HEK293T (cell line): ENCODE data around the gene C19orf73.
"Not testable (repeated sequence)": the region's sequence is repeated elsewhere in the genome, so short reads cannot be mapped to it uniquely, and the experiment has no call there.

Source experiments
- CTCF ChIA-PET: fragments of 350-600 bp; formaldehyde crosslinking; extraction: SDS; loops from one replicate; lab custom pipeline; 2021; ENCODE audit warnings: antibody characterized with exemption, inconsistent platforms; lab: Yijun Ruan, JAX
- POLR2A ChIA-PET: fragments of 350-600 bp; formaldehyde crosslinking; extraction: SDS; loops from one replicate; lab custom pipeline; 2020; ENCODE audit warnings: antibody characterized with exemption, inconsistent platforms; lab: Yijun Ruan, JAX
- DNase-seq: peaks from one replicate; pipeline ENCODE4 v3.0.0; 2012; ENCODE audit warnings: mixed read lengths; ENCODE audit errors: extremely low spot score
- ARNT ChIP-seq: fragments of 450-650 bp; IDR thresholded peaks from 2 replicates; pipeline ENCODE4 v1.6.1; 2017; ENCODE audit warnings: mild to moderate bottlenecking
- BHLHE40 ChIP-seq: fragments of 450-650 bp; IDR thresholded peaks from 2 replicates; pipeline ENCODE4 v1.6.1; 2016; ENCODE audit warnings: mild to moderate bottlenecking, moderate library complexity, borderline replicate concordance
- ELF4 ChIP-seq: fragments of 450-650 bp; IDR thresholded peaks from 2 replicates; pipeline ENCODE4 v1.6.1; 2017; ENCODE audit warnings: antibody characterized with exemption
- FOXA1 ChIP-seq: fragments of 450-650 bp; IDR thresholded peaks from 2 replicates; pipeline ENCODE4 v1.6.1; 2016; ENCODE audit warnings: mild to moderate bottlenecking
- FOXK2 ChIP-seq: fragments of 450-650 bp; IDR thresholded peaks from 2 replicates; pipeline ENCODE4 v1.6.1; 2016; ENCODE audit warnings: mild to moderate bottlenecking
- FOXM1 ChIP-seq: fragments of 450-650 bp; IDR thresholded peaks from 2 replicates; pipeline ENCODE4 v1.6.1; 2017; ENCODE audit warnings: mild to moderate bottlenecking, borderline replicate concordance
- HDGF ChIP-seq: fragments of 450-650 bp; IDR thresholded peaks from 2 replicates; pipeline ENCODE4 v1.6.1; 2017; ENCODE audit warnings: antibody characterized with exemption, borderline replicate concordance
- L3MBTL2 ChIP-seq: fragments of 450-650 bp; conservative IDR thresholded peaks from 2 replicates; pipeline ENCODE4 v1.6.1; 2016; ENCODE audit warnings: mild to moderate bottlenecking
- LEF1 ChIP-seq: fragments of 450-650 bp; IDR thresholded peaks from 2 replicates; pipeline ENCODE4 v1.6.1; 2017; ENCODE audit warnings: mild to moderate bottlenecking, borderline replicate concordance
- PKNOX1 ChIP-seq: fragments of 450-650 bp; IDR thresholded peaks from 2 replicates; pipeline ENCODE4 v1.6.1; 2016
- SP1 ChIP-seq: fragments of 450-650 bp; IDR thresholded peaks from 2 replicates; pipeline ENCODE4 v1.6.1; 2017
- SUZ12 ChIP-seq: fragments of 450-650 bp; IDR thresholded peaks from 2 replicates; pipeline ENCODE4 v1.6.1; 2016; ENCODE audit warnings: mild to moderate bottlenecking
- TARDBP ChIP-seq: fragments of 450-650 bp; IDR thresholded peaks from 2 replicates; pipeline ENCODE4 v1.6.1; 2016
- ZNF384 ChIP-seq: fragments of 450-650 bp; IDR thresholded peaks from 2 replicates; pipeline ENCODE4 v1.6.1; 2016

The C19orf73 gene

DNA sequence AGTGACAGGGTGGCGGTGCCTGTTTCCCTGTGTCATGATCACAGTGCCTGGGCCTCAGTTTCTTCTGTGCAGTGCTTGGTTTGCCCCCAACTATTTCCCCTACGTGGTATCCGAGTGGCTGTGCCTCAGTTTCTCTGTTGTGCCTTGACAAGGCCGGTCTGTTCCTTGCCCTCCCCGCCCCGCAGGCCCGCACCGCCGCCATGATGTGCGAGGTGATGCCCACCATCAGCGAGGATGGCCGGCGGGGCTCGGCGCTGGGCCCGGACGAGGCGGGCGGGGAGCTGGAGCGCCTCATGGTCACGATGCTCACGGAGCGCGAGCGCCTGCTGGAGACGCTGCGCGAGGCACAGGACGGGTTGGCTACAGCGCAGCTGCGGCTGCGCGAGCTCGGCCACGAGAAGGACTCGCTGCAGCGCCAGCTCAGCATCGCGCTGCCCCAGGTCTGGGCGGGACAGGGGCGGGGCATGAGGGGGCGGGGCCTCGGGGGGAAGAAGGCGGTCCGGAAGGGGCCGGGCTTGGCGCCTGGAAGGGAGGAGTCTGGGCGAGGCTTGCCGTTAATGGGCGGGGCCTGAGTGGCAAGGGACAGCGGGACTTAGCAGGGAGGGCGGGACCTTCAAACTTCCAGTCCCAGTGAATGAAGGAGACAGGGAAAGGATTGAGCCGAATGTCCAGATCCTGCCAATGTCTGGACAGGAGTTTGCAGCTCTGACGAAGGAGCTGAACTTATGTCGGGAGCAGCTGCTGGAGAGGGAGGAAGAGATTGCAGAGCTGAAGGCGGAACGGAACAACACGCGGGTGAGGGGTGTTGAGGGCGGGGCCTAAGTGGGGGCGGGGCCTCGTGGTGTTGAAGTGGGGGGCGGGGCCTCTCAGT lies 9.0 kb upstream of the C19orf73 start:
- POLR2A ChIA-PET = interaction anchor here (0.6 to 1.8 kb wide), 7 partner anchors 8 to 23 kb away, joined by 4 to 12 read pairs (median 7); partner anchors contain the start of gene LIN7B
- peak; percentile 98 for DNase-seq
- TF ChIP-seq HDGF (no peak), FOXM1 (no peak), FOXA1 (no peak), BHLHE40 (no peak), FOXK2 (no peak), SP1 (no peak), PKNOX1 (peak; percentile 81), ARNT (no peak), L3MBTL2 (peak; percentile 98), LEF1 (no peak), ZNF384 (no peak)
- CTCF ChIA-PET = interaction anchor here (0.6 to 2.1 kb wide), 5 partner anchors 17 to 97 kb away, joined by 3 to 6 read pairs (median 4); no protein-coding TSS in a partner anchor

GRCh38 chr19:49127225-49127624 lies 8.3 kb upstream of the C19orf73 start:
- CTCF ChIA-PET = interaction anchor here (0.6 to 2.1 kb wide), 5 partner anchors 18 to 98 kb away, joined by 3 to 6 read pairs (median 4); no protein-coding TSS in a partner anchor
- not testable (repeated sequence) for DNase-seq
- TF ChIP-seq ZNF384 = 0 out of 2 replicates have a peak, but pooled peaks have one; percentile 6
- POLR2A ChIA-PET = interaction anchor here (0.9 to 1.8 kb wide), 5 partner anchors 9 to 15 kb away, joined by 4 to 12 read pairs (median 7); partner anchors contain the start of gene LIN7B

- POLR2A ChIA-PET = interaction anchor here (1.8 kb wide), 1 partner anchor 9 kb away, joined by 9 read pairs; no protein-coding TSS in a partner anchor
- CTCF ChIA-PET = no interaction called here
- no peak for TF ChIP-seq ELF4
- TF ChIP-seq ZNF384 = peak; percentile 19; the same call in 1 of the 2 replicates
- no peak for TF ChIP-seq PKNOX1
- TF ChIP-seq SUZ12 = no peak
- no peak for TF ChIP-seq SP1
- TF ChIP-seq TARDBP = no peak
Observed at GRCh38 chr19:49126575-49126974, 7.6 kb upstream of the C19orf73 start.

GRCh38 chr19:49125025-49125731 lies 6.2 kb upstream of the C19orf73 start:
- ChIA-PET POLR2A (no interaction called here), CTCF (interaction anchor here (0.6 to 1.0 kb wide), 3 partner anchors 12 to 118 kb away, joined by 3 read pairs; no protein-coding TSS in a partner anchor)

More at GRCh38 chr19:49126575-49126974, 7.6 kb upstream of the C19orf73 start:
- no peak for DNase-seq

GRCh38 chr19:49123285-49123684 lies 4.3 kb upstream of the C19orf73 start:
- DNase-seq, CTCF ChIA-PET, POLR2A ChIA-PET: not testable (repeated sequence)

More at GRCh38 chr19:49125025-49125731, 6.2 kb upstream of the C19orf73 start:
- no peak for DNase-seq
- TF ChIP-seq HDGF (no peak), FOXM1 (no peak), ARNT (no peak), SUZ12 (no peak), ZNF384 (no peak), PKNOX1 (no peak), FOXK2 (no peak), FOXA1 (no peak), LEF1 (no peak), ELF4 (no peak), TARDBP (no peak), SP1 (no peak)

DNA sequence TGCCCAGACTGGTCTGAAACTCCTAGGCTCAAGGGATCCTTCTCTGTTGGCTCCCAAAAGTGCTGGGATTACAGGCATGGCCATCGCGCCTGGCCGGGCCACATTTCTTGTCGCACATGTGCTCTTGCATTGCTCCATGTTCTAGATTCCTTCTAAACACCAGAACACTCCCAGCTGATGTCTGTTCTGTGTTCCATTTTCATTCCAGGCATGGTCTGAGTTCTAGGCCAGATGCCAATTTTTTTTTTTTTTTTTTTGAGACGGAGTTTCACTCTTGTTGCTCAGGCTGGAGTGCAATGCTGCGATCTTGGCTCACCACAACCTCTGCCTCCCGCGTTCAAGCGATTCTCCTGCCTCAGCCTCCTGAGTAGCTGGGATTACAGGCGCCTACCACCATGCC lies 2.9 kb upstream of the C19orf73 start:
- CTCF ChIA-PET = not testable (repeated sequence)

GRCh38 chr19:49120868-49121267 lies 1.9 kb upstream of the C19orf73 start:
- no peak for DNase-seq
- ChIA-PET CTCF (no interaction called here), POLR2A (interaction anchor here (0.7 kb wide), 1 partner anchor 10 kb away, joined by 3 read pairs; no protein-coding TSS in a partner anchor)
- TF ChIP-seq FOXA1 (no peak), PKNOX1 (no peak), SUZ12 (no peak), FOXM1 (no peak), TARDBP (no peak), L3MBTL2 (no peak), ZNF384 (no peak), ARNT (no peak)

More for the DNA sequence above, 2.9 kb upstream of the C19orf73 start:
- POLR2A ChIA-PET, DNase-seq: not testable (repeated sequence)
